Mammary epithelial cell (primary cell): Measurements from ENCODE around the gene FN3K.

ENCODE experiments used
- CTCF ChIP-seq, 2 donors: IDR thresholded peaks in 1 of 2; conservative IDR thresholded peaks in 1 of 2; 2 replicates each; pipeline ENCODE4 v1.5.1; 2011 to 2012; ENCODE audit warnings: inconsistent platforms in 2 of 2, low read length in 2 of 2, mild to moderate bottlenecking in 2 of 2, control low read depth in 1 of 2, low read depth in 1 of 2; ENCODE audit not compliant: insufficient read depth in 1 of 2; ENCODE audit errors: extremely low read depth in 1 of 2
- EZH2 ChIP-seq: IDR thresholded peaks from 2 replicates; pipeline ENCODE4 v1.6.1; 2012; ENCODE audit warnings: low read length, inconsistent platforms, borderline replicate concordance

- TF ChIP-seq CTCF (conservative IDR thresholded peaks at IDR 0.05 in 1 of 2, IDR thresholded peaks at IDR 0.05 in 1 of 2; ENCODE audit: extremely low read depth in 1 of 2, insufficient read depth in 1 of 2, low read depth in 1 of 2, low read length in 2 of 2): no peak
- TF ChIP-seq EZH2: no peak
These were observed 54.4 kb downstream of the FN3K start for GRCh38 chr17:82789806-82790205.
